CD4-positive, alpha-beta T cell (primary cell): ENCODE measurements around the gene STK17A. TPM values are rescaled to one million over a fixed set of nuclear protein-coding genes. Genes with fewer than 3 reads are reported as not detected.
A peak's percentile ranks its signal among the peaks of the same experiment; 100 is the strongest.

Source experiments
- ATAC-seq: fragments of 200-7000 bp; cut with Tn5 transposase; one replicate; pipeline ENCODE4 v1.10.0; 2022; ENCODE audit warnings: mild to moderate bottlenecking; ENCODE audit not compliant: poor library complexity
- CTCF ChIA-PET: fragments of 350-600 bp; sonication (Branson Sonifier 250); formaldehyde crosslinking; loops from one replicate; lab custom pipeline; 2021; ENCODE audit warnings: antibody characterized with exemption, inconsistent platforms; lab: Charles Lee
- POLR2A ChIA-PET: fragments of 350-600 bp; sonication (Branson Sonifier 250); formaldehyde crosslinking; loops from one replicate; lab custom pipeline; 2021; ENCODE audit warnings: antibody characterized with exemption, inconsistent platforms; lab: Charles Lee
- DNase-seq, 14 experiments: peaks; one replicate each; pipeline ENCODE4 v3.0.0-alpha.2; 2013 to 2020; ENCODE audit warnings: mixed read lengths in 2 of 14
- H3K27ac ChIP-seq, 2 donors: one replicate each; pipeline versions ENCODE4 v1.5.1 to v1.7.0; 2013; ENCODE audit warnings: low read length in 2 of 2, low read depth in 1 of 2, mild to moderate bottlenecking in 1 of 2
- H3K27me3 ChIP-seq, 2 experiments: 1 replicate in 1 of 2; 2 replicates in 1 of 2; pipeline versions ENCODE4 v1.6.1 to v1.7.0; 2013; ENCODE audit warnings: low read length in 2 of 2, control low read depth in 1 of 2, mild to moderate bottlenecking in 1 of 2, moderate library complexity in 1 of 2; ENCODE audit not compliant: insufficient read depth in 2 of 2, control insufficient read depth in 1 of 2
- H3K36me3 ChIP-seq: one replicate; pipeline ENCODE4 v1.6.1; 2013; ENCODE audit warnings: low read length, control low read depth; ENCODE audit not compliant: insufficient read depth
- H3K4me1 ChIP-seq: one replicate; pipeline ENCODE4 v1.6.1; 2013; ENCODE audit warnings: low read length, control low read depth; ENCODE audit not compliant: insufficient read depth
- H3K4me3 ChIP-seq: one replicate; pipeline ENCODE4 v1.5.1; 2013; ENCODE audit warnings: mild to moderate bottlenecking, low read length, moderate library complexity
- H3K9me3 ChIP-seq, 2 experiments: 1 replicate in 1 of 2; 2 replicates in 1 of 2; pipeline versions ENCODE4 v1.6.1 to v1.7.0; 2013; ENCODE audit warnings: low read length in 2 of 2, mild to moderate bottlenecking in 2 of 2, control low read depth in 1 of 2, moderate library complexity in 1 of 2; ENCODE audit not compliant: control insufficient read depth in 1 of 2, insufficient read depth in 1 of 2
- H3K27ac Mint-ChIP-seq: one replicate; pipeline ENCODE4 v1.8.0; 2020; ENCODE audit warnings: mixed read lengths
- H3K27me3 Mint-ChIP-seq: one replicate; pipeline ENCODE4 v1.8.0; 2021; ENCODE audit warnings: mixed read lengths
- H3K36me3 Mint-ChIP-seq: one replicate; pipeline ENCODE4 v1.8.0; 2021; ENCODE audit warnings: low read depth, mixed read lengths
- H3K4me1 Mint-ChIP-seq: one replicate; pipeline ENCODE4 v1.8.0; 2021; ENCODE audit warnings: low read depth, mixed read lengths
- H3K4me3 Mint-ChIP-seq: one replicate; pipeline ENCODE4 v1.8.0; 2020; ENCODE audit warnings: mild to moderate bottlenecking, mixed read lengths
- H3K9me3 Mint-ChIP-seq: one replicate; pipeline ENCODE4 v1.8.0; 2020; ENCODE audit warnings: mixed read lengths
- intact Hi-C, 2 experiments: fragments of 100-400 bp; cut with DNase I in 1 of 2; cut with micrococcal nuclease in 1 of 2; formaldehyde crosslinking; loops; one replicate each; pipeline versions ENCODE4 v1.15.1 to v1.9.0; 2023 to 2025; cut with DNase I, micrococcal nuclease
- total RNA-seq, 174 experiments: library from RNA in 2 of 174; stranded (reverse) in 2 of 174; gene quantifications; one replicate each; pipeline ENCODE4 v1.2.3 and lab custom pipeline; 2021 to 2026
- TF ChIP-seq, protein P1 (sequence below): fragments of 200-600 bp; IDR thresholded peaks from one replicate; pipeline ENCODE4 v1.8.0; 2022; ENCODE audit warnings: antibody characterized with exemption, mild to moderate bottlenecking

Gene STK17A
- total RNA-seq, 2 experiments from 2014 or later = 213 to 218 TPM

DNA sequence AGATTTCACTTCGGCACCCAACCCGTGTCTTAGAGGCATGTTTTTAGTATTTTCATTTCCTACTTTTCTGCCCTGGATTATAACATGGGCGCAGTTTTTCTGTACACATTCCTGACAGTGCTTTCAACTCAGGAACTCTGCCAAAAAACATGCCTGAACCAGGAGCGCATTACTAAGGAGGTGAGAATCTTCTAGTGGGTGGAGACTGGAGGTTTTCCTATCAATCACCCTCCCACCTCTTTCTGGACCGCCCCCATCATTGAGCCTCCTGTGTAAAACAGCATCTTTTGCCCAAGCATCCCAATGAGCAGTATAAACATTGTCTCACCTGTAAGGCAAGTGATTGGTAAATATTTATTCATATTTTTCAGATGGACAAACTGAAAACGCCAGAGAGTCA, 53.2 kb downstream of the STK17A start:
- POLR2A ChIA-PET = interaction anchor here (0.7 to 5.1 kb wide), 2 partner anchors 13 to 62 kb away, joined by 3 to 60 read pairs; no protein-coding TSS in a partner anchor
- Mint-ChIP-seq H3K36me3 (peaks cover 98% of the 10 kb centered on the region), H3K4me1 (peaks cover 96% of the 10 kb centered on the region), H3K4me3 (peak overlapping the region; percentile 3), H3K27ac (peak overlapping the region; percentile 87), H3K27me3 (no peaks in the 10 kb centered on the region), H3K9me3 (no peaks in the 10 kb centered on the region)
- Histone ChIP-seq H3K4me1 (peaks cover 63% of the 10 kb centered on the region), H3K9me3 (no peaks in the 10 kb centered on the region), H3K27ac (no peak overlapping the region), H3K4me3 (no peak overlapping the region), H3K27me3 (no peaks in the 10 kb centered on the region), H3K36me3 (peaks cover 83% of the 10 kb centered on the region)
- CTCF ChIA-PET = interaction anchor here (2.0 kb wide), 1 partner anchor 53 kb away, joined by 8 read pairs; the partner anchor contains the start of gene STK17A
- TF ChIP-seq, protein P1, sequence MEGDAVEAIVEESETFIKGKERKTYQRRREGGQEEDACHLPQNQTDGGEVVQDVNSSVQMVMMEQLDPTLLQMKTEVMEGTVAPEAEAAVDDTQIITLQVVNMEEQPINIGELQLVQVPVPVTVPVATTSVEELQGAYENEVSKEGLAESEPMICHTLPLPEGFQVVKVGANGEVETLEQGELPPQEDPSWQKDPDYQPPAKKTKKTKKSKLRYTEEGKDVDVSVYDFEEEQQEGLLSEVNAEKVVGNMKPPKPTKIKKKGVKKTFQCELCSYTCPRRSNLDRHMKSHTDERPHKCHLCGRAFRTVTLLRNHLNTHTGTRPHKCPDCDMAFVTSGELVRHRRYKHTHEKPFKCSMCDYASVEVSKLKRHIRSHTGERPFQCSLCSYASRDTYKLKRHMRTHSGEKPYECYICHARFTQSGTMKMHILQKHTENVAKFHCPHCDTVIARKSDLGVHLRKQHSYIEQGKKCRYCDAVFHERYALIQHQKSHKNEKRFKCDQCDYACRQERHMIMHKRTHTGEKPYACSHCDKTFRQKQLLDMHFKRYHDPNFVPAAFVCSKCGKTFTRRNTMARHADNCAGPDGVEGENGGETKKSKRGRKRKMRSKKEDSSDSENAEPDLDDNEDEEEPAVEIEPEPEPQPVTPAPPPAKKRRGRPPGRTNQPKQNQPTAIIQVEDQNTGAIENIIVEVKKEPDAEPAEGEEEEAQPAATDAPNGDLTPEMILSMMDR = no peak
- intact Hi-C loops = no loop called here
- DNase-seq (no peak), ATAC-seq (no peak)

DNA sequence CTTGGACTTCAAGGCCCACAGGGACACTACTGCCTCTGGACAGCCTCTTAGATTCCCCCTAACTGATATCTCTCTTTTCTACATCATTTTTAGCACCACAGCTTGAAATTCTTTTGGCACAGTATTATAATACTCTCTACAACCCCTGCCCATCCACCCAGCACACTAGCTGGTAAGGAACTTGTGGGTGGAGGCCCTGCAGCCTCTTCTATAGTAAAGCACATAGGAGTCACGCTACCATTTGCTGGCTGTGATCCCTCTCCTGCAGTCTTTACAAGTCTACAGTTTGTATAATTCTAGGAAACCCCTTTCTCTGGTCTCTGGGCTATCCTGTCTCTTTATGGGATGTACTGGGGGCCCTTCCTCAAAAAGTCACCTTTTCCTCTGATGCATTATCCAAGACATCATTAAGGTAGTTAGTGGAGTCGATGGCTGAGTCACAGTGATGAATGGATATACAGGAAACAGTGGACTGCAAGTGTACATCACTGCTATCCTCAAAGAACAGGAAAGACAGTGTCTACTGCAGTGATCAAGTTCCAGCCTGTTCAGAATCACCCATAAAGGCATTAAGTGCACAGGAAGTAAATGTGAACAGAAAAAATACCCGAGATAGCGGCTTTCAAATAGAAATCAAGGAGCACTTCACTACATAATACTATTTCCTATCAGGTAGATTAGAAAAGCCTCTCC, 54.4 kb downstream of the STK17A start:
- Histone ChIP-seq H3K9me3 (no peaks in the 10 kb centered on the region), H3K36me3 (peaks cover 81% of the 10 kb centered on the region), H3K4me1 (peaks cover 63% of the 10 kb centered on the region), H3K27ac (peak overlapping the region; percentile 52 to 58), H3K4me3 (no peak overlapping the region), H3K27me3 (no peaks in the 10 kb centered on the region)
- Mint-ChIP-seq H3K9me3 (no peaks in the 10 kb centered on the region), H3K4me1 (peaks cover 96% of the 10 kb centered on the region), H3K27ac (peak overlapping the region; percentile 87), H3K36me3 (peaks cover 98% of the 10 kb centered on the region), H3K4me3 (peak overlapping the region; percentile 76), H3K27me3 (no peaks in the 10 kb centered on the region)
- TF ChIP-seq, protein P1 = no peak
- peak; percentile 71 for ATAC-seq
- intact Hi-C loops = loop anchor here in 1 of 2 experiments (1.0 kb wide), 1 partner anchor 11 kb away; no protein-coding TSS in a partner anchor
- POLR2A ChIA-PET = interaction anchor here (0.6 to 5.5 kb wide), 6 partner anchors 9 to 54 kb away, joined by 3 to 81 read pairs (median 5); partner anchors contain the start of gene STK17A
- DNase-seq = peak in 4 of 14 experiments; percentile 41 to 70 (median 60)
- CTCF ChIA-PET = interaction anchor here (0.6 kb wide), 1 partner anchor 30 kb away, joined by 3 read pairs; no protein-coding TSS in a partner anchor

DNA sequence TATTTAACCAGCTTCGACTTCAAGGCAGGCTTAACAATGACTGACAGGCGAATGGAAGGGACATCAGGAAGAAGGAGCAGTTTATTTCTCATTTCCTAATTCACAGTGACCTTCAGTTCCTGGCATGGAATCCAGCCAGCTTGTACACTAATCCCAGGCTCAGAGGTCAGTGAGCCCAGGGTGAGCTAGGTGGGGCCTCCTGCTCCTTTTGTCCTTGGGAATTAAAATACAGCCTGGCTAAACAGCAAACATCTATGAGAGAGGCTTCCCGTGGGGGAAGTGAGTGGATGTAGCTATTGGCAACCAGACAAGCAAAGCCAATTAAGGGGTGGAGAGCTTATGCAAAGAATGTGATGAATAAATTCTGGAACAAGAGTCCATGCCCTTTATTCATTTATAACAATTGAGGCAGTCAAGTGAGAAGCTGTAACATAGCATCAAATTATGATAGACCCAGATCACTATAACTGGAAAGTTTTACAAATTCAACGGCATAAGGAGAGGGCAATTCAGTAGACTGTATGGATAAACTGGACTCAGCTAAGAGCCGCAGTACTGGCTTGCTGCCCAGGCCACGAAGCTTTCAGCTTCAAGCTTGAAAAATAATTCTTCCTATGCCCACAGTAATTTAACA, 57.1 kb downstream of the STK17A start:
- H3K36me3 Mint-ChIP-seq = peaks cover 98% of the 10 kb centered on the region
- H3K9me3 Mint-ChIP-seq = no peaks in the 10 kb centered on the region
- Histone ChIP-seq H3K27ac (peak overlapping the region; percentile 46 to 51), H3K36me3 (peaks cover 75% of the 10 kb centered on the region), H3K9me3 (no peaks in the 10 kb centered on the region), H3K4me3 (no peak overlapping the region), H3K27me3 (no peaks in the 10 kb centered on the region), H3K4me1 (peaks cover 71% of the 10 kb centered on the region)
- H3K27ac Mint-ChIP-seq = peak overlapping the region; percentile 87
- ChIA-PET CTCF (interaction anchor here (1.6 to 3.6 kb wide), 4 partner anchors 9 to 58 kb away, joined by 3 to 28 read pairs (median 6); partner anchors contain the start of gene STK17A), POLR2A (interaction anchor here (0.8 to 5.5 kb wide), 6 partner anchors 8 to 56 kb away, joined by 3 to 81 read pairs (median 6); partner anchors contain the start of gene STK17A)
- peaks cover 96% of the 10 kb centered on the region for H3K4me1 Mint-ChIP-seq
- intact Hi-C loops = no loop called here
- TF ChIP-seq, protein P1 = no peak
- DNase-seq (no peak), ATAC-seq (no peak)
- H3K4me3 Mint-ChIP-seq = peak overlapping the region; percentile 61
- H3K27me3 Mint-ChIP-seq = no peaks in the 10 kb centered on the region
